ENCODE measurements around the gene UTP14C.
"Not testable (repeated sequence)": the region's sequence is repeated elsewhere in the genome, so short reads cannot be mapped to it uniquely, and the experiment has no call there.

Gene UTP14C

GRCh38 chr13:52024481-52024880 is at the start of gene UTP14C:
UTP14C (plus strand) TSS chr13:52024691; CDS start chr13:52028805, 4,114 bp downstream.
- no peak for DNase-seq

GRCh38 chr13:51976423-51976822 is 48.1 kb upstream of the UTP14C start:
- no peak for DNase-seq

- no peak for DNase-seq
Observed at GRCh38 chr13:51976890-51977289, 47.6 kb upstream of the UTP14C start.

GRCh38 chr13:51977625-51978024 is 46.9 kb upstream of the UTP14C start:
- no peak for DNase-seq

GRCh38 chr13:51978796-51979556 is 45.5 kb upstream of the UTP14C start:
- DNase-seq, result no peak

GRCh38 chr13:51980908-51981307 is 43.6 kb upstream of the UTP14C start:
- no peak for DNase-seq

GRCh38 chr13:51981355-51981754 is 43.1 kb upstream of the UTP14C start:
- DNase-seq, result no peak

- peak in 1 of 2 experiments; percentile 20 for DNase-seq
Observed at GRCh38 chr13:51983292-51983691, 41.2 kb upstream of the UTP14C start.

- not testable (repeated sequence) for DNase-seq
Observed at GRCh38 chr13:51984904-51985303, 39.6 kb upstream of the UTP14C start.

GRCh38 chr13:51988988-51989618 is 35.4 kb upstream of the UTP14C start:
- no peak for DNase-seq

GRCh38 chr13:51993713-51994112 is 30.8 kb upstream of the UTP14C start:
- no peak for DNase-seq

- DNase-seq, result peak in 1 of 2 experiments; percentile 27
Observed at GRCh38 chr13:51995677-51996551, 28.6 kb upstream of the UTP14C start.

GRCh38 chr13:51996641-51997040 is 27.9 kb upstream of the UTP14C start:
- no peak for DNase-seq

- DNase-seq, result no peak
Observed at GRCh38 chr13:51997186-51997585, 27.3 kb upstream of the UTP14C start.

GRCh38 chr13:51997641-51998330 is 26.7 kb upstream of the UTP14C start:
- peak; percentile 76 to 81 for DNase-seq

- DNase-seq, result peak; percentile 74 to 86
Observed at GRCh38 chr13:51998723-51999509, 25.6 kb upstream of the UTP14C start.

- peak in 1 of 2 experiments; percentile 25 for DNase-seq
Observed at GRCh38 chr13:51999510-51999911, 25.0 kb upstream of the UTP14C start.

- no peak for DNase-seq
Observed at GRCh38 chr13:51999921-52000320, 24.6 kb upstream of the UTP14C start.

- peak; percentile 48 to 73 for DNase-seq
Observed at GRCh38 chr13:52001120-52001731, 23.3 kb upstream of the UTP14C start.

- DNase-seq, result no peak
Observed at GRCh38 chr13:52002361-52002760, 22.1 kb upstream of the UTP14C start.

GRCh38 chr13:52003541-52003940 is 20.9 kb upstream of the UTP14C start:
- no peak for DNase-seq
